ENCODE results near the gene GPR85.
"Not testable (repeated sequence)": the region's sequence is repeated elsewhere in the genome, so short reads cannot be mapped to it uniquely, and the experiment has no call there.

Gene GPR85

GRCh38 chr7:113083816-113084495 lies 2.7 kb downstream of the GPR85 start:
- no peak for DNase-seq

GRCh38 chr7:113083132-113083815 lies 3.4 kb downstream of the GPR85 start:
- DNase-seq = no peak

GRCh38 chr7:113078331-113078730 lies 8.3 kb downstream of the GPR85 start:
- DNase-seq = no peak

- no peak for DNase-seq
Measured at GRCh38 chr7:113076703-113077102, 9.9 kb downstream of the GPR85 start.

- DNase-seq = no peak
Measured at GRCh38 chr7:113071465-113071864, 15.2 kb downstream of the GPR85 start.

GRCh38 chr7:113062499-113062898 lies 24.1 kb downstream of the GPR85 start:
- DNase-seq = no peak

- no peak for DNase-seq
Measured at GRCh38 chr7:113060100-113060499, 26.5 kb downstream of the GPR85 start.

- DNase-seq = no peak
Measured at GRCh38 chr7:113054938-113055337, 31.7 kb downstream of the GPR85 start.

- not testable (repeated sequence) for DNase-seq
Measured at GRCh38 chr7:113054272-113054671, 32.4 kb downstream of the GPR85 start.

GRCh38 chr7:113049221-113049620 lies 37.4 kb downstream of the GPR85 start:
- not testable (repeated sequence) for DNase-seq

- DNase-seq = no peak
Measured at GRCh38 chr7:113046453-113046852, 40.2 kb downstream of the GPR85 start.

- DNase-seq = no peak
Measured at GRCh38 chr7:113045379-113045778, 41.2 kb downstream of the GPR85 start.

- DNase-seq = no peak
Measured at GRCh38 chr7:113044394-113044793, 42.2 kb downstream of the GPR85 start.

GRCh38 chr7:113040849-113041248 lies 45.8 kb downstream of the GPR85 start:
- no peak for DNase-seq

- DNase-seq = no peak
Measured at GRCh38 chr7:113033959-113034358, 52.7 kb downstream of the GPR85 start.
